Nephron progenitor cell (in vitro differentiated cells): Measurements from ENCODE around the gene KCNB1.

Source experiments
- DNase-seq: peaks from one replicate; pipeline ENCODE4 v3.0.0; 2021
- H3K27ac Mint-ChIP-seq: 2 replicates; pipeline ENCODE4 v1.8.0; 2021; ENCODE audit warnings: mild to moderate bottlenecking, moderate library complexity, mixed read lengths
- H3K27me3 Mint-ChIP-seq: 2 replicates; pipeline ENCODE4 v1.8.0; 2021; ENCODE audit warnings: mild to moderate bottlenecking, low read depth, mixed read lengths; ENCODE audit not compliant: poor library complexity
- H3K36me3 Mint-ChIP-seq: 2 replicates; pipeline ENCODE4 v1.8.0; 2021; ENCODE audit warnings: low read depth, mixed read lengths
- H3K4me1 Mint-ChIP-seq: 2 replicates; pipeline ENCODE4 v1.8.0; 2021; ENCODE audit warnings: mixed read lengths
- H3K4me3 Mint-ChIP-seq: 2 replicates; pipeline ENCODE4 v1.8.0; 2021; ENCODE audit warnings: mild to moderate bottlenecking, moderate library complexity, mixed read lengths
- H3K9me3 Mint-ChIP-seq: 2 replicates; pipeline ENCODE4 v1.8.0; 2021; ENCODE audit warnings: mild to moderate bottlenecking, moderate library complexity, mixed read lengths
- CTCF ChIP-seq: fragments of 200-600 bp; sonication (generic); IDR thresholded peaks from 2 replicates; pipeline ENCODE4 v1.5.0; 2021; ENCODE audit warnings: antibody characterized with exemption

Gene KCNB1

GRCh38 chr20:49482173-49482572 lies 295 bp downstream of the KCNB1 start:
- no peak overlapping the region for H3K4me3 Mint-ChIP-seq
- no peaks in the 10 kb centered on the region for H3K9me3 Mint-ChIP-seq
- peaks cover 92% of the 10 kb centered on the region for H3K27me3 Mint-ChIP-seq
- H3K4me1 Mint-ChIP-seq: peaks cover 27% of the 10 kb centered on the region
- no peak overlapping the region for H3K27ac Mint-ChIP-seq
- no peaks in the 10 kb centered on the region for H3K36me3 Mint-ChIP-seq
- no peak for DNase-seq
- TF ChIP-seq CTCF: no peak

- Mint-ChIP-seq H3K27ac (no peak overlapping the region), H3K36me3 (no peaks in the 10 kb centered on the region), H3K9me3 (no peaks in the 10 kb centered on the region), H3K4me1 (peaks cover 27% of the 10 kb centered on the region), H3K4me3 (no peak overlapping the region), H3K27me3 (peaks cover 84% of the 10 kb centered on the region)
- no peak for TF ChIP-seq CTCF
- DNase-seq: no peak
These were observed 1.4 kb downstream of the KCNB1 start for GRCh38 chr20:49481116-49481515.

- no peak for TF ChIP-seq CTCF
- H3K27me3 Mint-ChIP-seq: peaks cover 84% of the 10 kb centered on the region
- H3K4me1 Mint-ChIP-seq: peaks cover 27% of the 10 kb centered on the region
- H3K27ac Mint-ChIP-seq: no peak overlapping the region
- no peaks in the 10 kb centered on the region for H3K9me3 Mint-ChIP-seq
- no peak for DNase-seq
- H3K4me3 Mint-ChIP-seq: no peak overlapping the region
- H3K36me3 Mint-ChIP-seq: no peaks in the 10 kb centered on the region
These were observed 2.2 kb downstream of the KCNB1 start for GRCh38 chr20:49480236-49480635.

- H3K27me3 Mint-ChIP-seq: peaks cover 81% of the 10 kb centered on the region
- H3K4me1 Mint-ChIP-seq: peaks cover 25% of the 10 kb centered on the region
- DNase-seq: no peak
- H3K36me3 Mint-ChIP-seq: no peaks in the 10 kb centered on the region
- no peaks in the 10 kb centered on the region for H3K9me3 Mint-ChIP-seq
- TF ChIP-seq CTCF: no peak
- no peak overlapping the region for H3K27ac Mint-ChIP-seq
- no peak overlapping the region for H3K4me3 Mint-ChIP-seq
These were observed 2.7 kb downstream of the KCNB1 start for GRCh38 chr20:49479785-49480184.

GRCh38 chr20:49478754-49479689 lies 3.4 kb downstream of the KCNB1 start:
- DNase-seq: no peak
- H3K36me3 Mint-ChIP-seq: no peaks in the 10 kb centered on the region
- peaks cover 19% of the 10 kb centered on the region for H3K4me1 Mint-ChIP-seq
- H3K9me3 Mint-ChIP-seq: no peaks in the 10 kb centered on the region
- H3K4me3 Mint-ChIP-seq: no peak overlapping the region
- H3K27me3 Mint-ChIP-seq: peaks cover 73% of the 10 kb centered on the region
- no peak overlapping the region for H3K27ac Mint-ChIP-seq
- no peak for TF ChIP-seq CTCF

GRCh38 chr20:49478266-49478665 lies 4.2 kb downstream of the KCNB1 start:
- Mint-ChIP-seq H3K9me3 (no peaks in the 10 kb centered on the region), H3K36me3 (no peaks in the 10 kb centered on the region), H3K27me3 (peaks cover 66% of the 10 kb centered on the region), H3K4me1 (peaks cover 19% of the 10 kb centered on the region), H3K4me3 (no peak overlapping the region), H3K27ac (no peak overlapping the region)
- TF ChIP-seq CTCF: no peak
- DNase-seq: no peak
